Activated CD4-positive, alpha-beta T cell treated with anti-CD3 and anti-CD28 coated beads, Interleukin-10, Interleukin-2, amounts not matched to agents 100 ng/mL and 50 ng/mL, durations not matched to agents 16 hours and 8 hours (primary cell): ENCODE results near the gene MPO.

Experiments used
- DNase-seq: peaks from one replicate; pipeline ENCODE4 v3.0.0-alpha.2; 2020

MPO gene

DNA sequence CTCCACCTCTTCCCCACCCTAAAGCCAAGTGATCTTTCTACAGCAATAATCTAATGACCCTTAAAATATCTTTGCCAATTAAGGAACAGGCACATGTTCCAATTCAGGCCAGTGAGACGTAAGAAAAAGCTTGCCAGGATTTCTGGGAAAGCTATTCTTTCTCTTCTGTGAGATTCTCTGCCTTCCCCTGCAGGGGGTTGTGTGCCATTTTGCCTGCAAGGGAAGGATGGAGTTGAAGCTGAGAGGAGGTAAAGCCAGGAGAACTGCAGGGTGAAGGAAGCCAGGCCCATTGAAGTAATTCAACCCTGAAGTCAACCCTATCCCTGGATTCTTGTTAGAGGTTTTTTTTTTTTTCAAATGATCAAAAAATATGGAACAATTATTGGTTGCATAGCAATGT, 51.4 kb downstream of the MPO start:
- no peak for DNase-seq

DNA sequence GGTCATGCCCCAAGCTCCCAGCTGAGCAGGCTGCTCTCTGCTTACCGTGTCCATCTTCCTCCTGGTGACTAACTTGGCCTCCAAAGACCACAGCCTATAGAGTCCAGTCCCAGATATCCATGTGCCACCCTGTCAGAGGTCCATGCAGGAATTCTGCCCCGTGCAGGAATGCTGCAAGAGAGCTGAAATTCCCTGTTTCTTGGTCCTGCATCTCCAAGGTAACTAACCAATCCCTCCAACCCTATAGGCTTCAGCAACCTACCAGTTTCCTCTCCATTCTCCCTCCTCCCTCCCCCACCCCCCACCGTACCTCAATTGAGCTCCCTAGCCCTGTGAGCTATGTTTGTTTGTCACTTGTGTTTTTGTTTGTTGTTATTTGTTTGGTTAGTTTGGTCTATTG, 52.1 kb downstream of the MPO start:
- DNase-seq: no peak

DNA sequence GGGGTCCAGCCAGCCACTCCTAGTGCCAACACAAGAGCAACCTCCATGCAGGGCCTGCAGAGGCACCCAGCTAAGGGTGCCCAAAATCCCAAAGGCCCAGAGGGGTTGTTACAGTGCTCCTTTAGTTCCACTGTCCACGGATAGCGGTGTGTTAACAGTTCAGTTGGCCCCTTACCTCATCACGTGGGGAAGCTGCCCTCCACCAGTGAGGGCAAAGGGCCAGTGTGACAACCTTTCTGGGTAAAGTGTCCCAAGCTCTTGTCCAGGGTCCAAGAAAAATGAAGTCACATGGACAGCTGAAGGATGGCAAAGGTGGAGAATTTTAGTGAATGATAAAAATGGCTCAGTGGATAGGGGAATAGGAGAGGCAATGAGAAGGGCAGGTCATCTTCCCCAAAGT, 53.0 kb downstream of the MPO start:
- no peak for DNase-seq

DNA sequence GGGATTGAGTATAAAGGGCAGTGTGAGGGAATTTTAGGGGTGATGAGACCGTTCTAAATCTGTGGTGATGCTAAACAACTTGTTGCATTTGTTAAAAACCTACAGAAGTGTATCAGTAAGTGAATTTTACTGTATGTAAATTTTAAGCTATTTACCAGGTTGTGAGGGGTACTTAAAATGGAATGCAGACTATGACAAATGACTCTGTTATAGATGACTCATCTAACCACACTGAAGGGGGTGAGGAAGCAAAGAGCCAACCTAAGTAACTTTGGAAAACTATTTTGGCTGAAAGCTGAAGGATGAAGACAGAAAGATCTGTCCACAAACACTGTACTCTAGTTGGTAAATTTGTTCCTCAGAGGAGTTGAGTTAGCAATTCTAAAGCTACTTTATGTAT, 56.4 kb downstream of the MPO start:
- DNase-seq: peak; percentile 28
